ENCODE results near the gene H2AZ2.
"Not testable (repeated sequence)": the region's sequence is repeated elsewhere in the genome, so short reads cannot be mapped to it uniquely, and the experiment has no call there.

The H2AZ2 gene

GRCh38 chr7:44808914-44809393, 38.9 kb downstream of the H2AZ2 start:
- H3K36me3 ChIP-seq (ENCODE audit: control insufficient read depth in 4 of 4, insufficient read depth in 4 of 4, low read length in 3 of 4): peaks cover 0 to 5% (median 0%) of the 10 kb centered on the region in 4 experiments
- no peak overlapping the region for H3K4me3 ChIP-seq (ENCODE audit: control insufficient read depth in 1 of 7, extremely low read depth in 1 of 7, insufficient read depth in 4 of 7, low read depth in 2 of 7, low read length in 6 of 7)
- no peaks in the 10 kb centered on the region for H3K9me3 ChIP-seq (ENCODE audit: control extremely low read depth in 1 of 5, control insufficient read depth in 4 of 5, insufficient read depth in 2 of 5, low read depth in 1 of 5, low read length in 4 of 5)
- WGBS (ENCODE audit: insufficient coverage): 100% methylated on average over 3 of the region's 4 CpGs
- DNase-seq: no peak
- ChIA-PET POLR2A (no interaction called here), CTCF (interaction anchor here (2.0 kb wide), 1 partner anchor 10 kb away, joined by 5 read pairs; no protein-coding TSS in a partner anchor)
- no peaks in the 10 kb centered on the region for H3K27me3 ChIP-seq (replicated peaks in 2 of 5; ENCODE audit: control insufficient read depth in 4 of 5, insufficient read depth in 5 of 5, low read length in 4 of 5)
- no peaks in the 10 kb centered on the region for H3K4me1 ChIP-seq (ENCODE audit: control extremely low read depth in 1 of 4, control insufficient read depth in 4 of 4, insufficient read depth in 4 of 4, low read length in 3 of 4)
- H3K27ac ChIP-seq (ENCODE audit: insufficient read depth in 1 of 2, low read depth in 1 of 2, low read length in 2 of 2, poor library complexity in 1 of 2, severe bottlenecking in 2 of 2): no peak overlapping the region

GRCh38 chr7:44805950-44806349, 41.9 kb downstream of the H2AZ2 start:
- Histone ChIP-seq H3K4me3 (ENCODE audit: control insufficient read depth in 1 of 7, extremely low read depth in 1 of 7, insufficient read depth in 4 of 7, low read depth in 2 of 7, low read length in 6 of 7) (no peak overlapping the region), H3K27ac (ENCODE audit: insufficient read depth in 1 of 2, low read depth in 1 of 2, low read length in 2 of 2, poor library complexity in 1 of 2, severe bottlenecking in 2 of 2) (no peak overlapping the region), H3K4me1 (ENCODE audit: control extremely low read depth in 1 of 4, control insufficient read depth in 4 of 4, insufficient read depth in 4 of 4, low read length in 3 of 4) (no peaks in the 10 kb centered on the region), H3K36me3 (ENCODE audit: control insufficient read depth in 4 of 4, insufficient read depth in 4 of 4, low read length in 3 of 4) (peaks cover 11 to 31% (median 21%) of the 10 kb centered on the region in 4 experiments), H3K9me3 (ENCODE audit: control extremely low read depth in 1 of 5, control insufficient read depth in 4 of 5, insufficient read depth in 2 of 5, low read depth in 1 of 5, low read length in 4 of 5) (no peaks in the 10 kb centered on the region), H3K27me3 (replicated peaks in 2 of 5; ENCODE audit: control insufficient read depth in 4 of 5, insufficient read depth in 5 of 5, low read length in 4 of 5) (no peaks in the 10 kb centered on the region)
- POLR2A ChIA-PET: no interaction called here
- DNase-seq: no peak
- WGBS (ENCODE audit: insufficient coverage): 100% methylated on average over 5 of the region's 5 CpGs
- CTCF ChIA-PET: interaction anchor here (1.1 to 1.6 kb wide), 3 partner anchors 19 to 38 kb away, joined by 3 read pairs; no protein-coding TSS in a partner anchor

DNA sequence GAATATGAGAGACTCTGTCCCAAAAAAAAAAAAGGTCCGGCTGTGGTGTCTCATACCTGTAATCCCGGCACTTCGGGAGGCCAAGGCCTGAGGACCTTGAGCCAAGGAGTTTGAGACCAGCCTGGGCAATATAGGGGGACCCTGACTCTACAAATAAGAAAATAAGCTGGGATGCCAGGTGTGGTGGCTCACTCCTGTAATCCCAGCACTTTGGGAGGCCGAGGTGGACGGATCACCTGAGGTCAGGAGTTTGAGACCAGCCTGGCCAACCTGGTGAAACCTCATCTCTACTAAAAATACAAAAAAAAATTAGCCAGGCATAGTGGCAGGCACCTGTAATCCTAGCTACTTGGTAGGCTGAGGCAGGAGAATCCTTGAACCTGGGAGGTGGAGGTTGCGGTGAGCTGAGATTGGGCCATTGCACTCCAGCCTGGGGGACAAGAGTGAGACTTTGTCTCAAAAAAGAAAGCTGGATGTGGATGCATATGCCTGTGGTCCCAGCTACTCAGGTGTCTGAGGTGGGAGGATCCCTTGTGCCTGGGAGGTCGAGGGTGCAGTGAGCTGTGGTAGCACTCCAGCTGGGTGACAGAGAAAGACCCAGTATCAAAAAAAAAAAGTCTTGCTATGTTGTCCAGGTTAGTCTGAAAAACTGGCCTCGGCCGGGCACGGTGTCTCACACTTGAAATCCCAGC, 43.9 kb downstream of the H2AZ2 start:
- 87% methylated on average over 4 of the region's 10 CpGs for WGBS (ENCODE audit: insufficient coverage)
- POLR2A ChIA-PET; H3K4me3 ChIP-seq (ENCODE audit: control insufficient read depth in 1 of 7, extremely low read depth in 1 of 7, insufficient read depth in 4 of 7, low read depth in 2 of 7, low read length in 6 of 7); H3K27ac ChIP-seq (ENCODE audit: insufficient read depth in 1 of 2, low read depth in 1 of 2, low read length in 2 of 2, poor library complexity in 1 of 2, severe bottlenecking in 2 of 2); DNase-seq; H3K9me3 ChIP-seq (ENCODE audit: control extremely low read depth in 1 of 5, control insufficient read depth in 4 of 5, insufficient read depth in 2 of 5, low read depth in 1 of 5, low read length in 4 of 5); H3K27me3 ChIP-seq (replicated peaks in 2 of 5; ENCODE audit: control insufficient read depth in 4 of 5, insufficient read depth in 5 of 5, low read length in 4 of 5): not testable (repeated sequence)
- CTCF ChIA-PET: interaction anchor here (1.1 to 1.8 kb wide), 2 partner anchors 23 to 42 kb away, joined by 3 to 4 read pairs; no protein-coding TSS in a partner anchor
- peaks cover 0 to 10% (median 5%) of the 10 kb centered on the region in 4 experiments for H3K4me1 ChIP-seq (ENCODE audit: control extremely low read depth in 1 of 4, control insufficient read depth in 4 of 4, insufficient read depth in 4 of 4, low read length in 3 of 4)
- peaks cover 13 to 46% (median 35%) of the 10 kb centered on the region in 4 experiments for H3K36me3 ChIP-seq (ENCODE audit: control insufficient read depth in 4 of 4, insufficient read depth in 4 of 4, low read length in 3 of 4)

- no peak for DNase-seq
- ChIA-PET POLR2A (no interaction called here), CTCF (interaction anchor here (1.4 to 1.8 kb wide), 2 partner anchors 22 to 44 kb away, joined by 3 to 4 read pairs; no protein-coding TSS in a partner anchor)
- peaks cover 8 to 23% (median 19%) of the 10 kb centered on the region in 4 experiments for H3K4me1 ChIP-seq (ENCODE audit: control extremely low read depth in 1 of 4, control insufficient read depth in 4 of 4, insufficient read depth in 4 of 4, low read length in 3 of 4)
- WGBS (ENCODE audit: insufficient coverage): 100% methylated on average over 3 of the region's 5 CpGs
- H3K9me3 ChIP-seq (ENCODE audit: control extremely low read depth in 1 of 5, control insufficient read depth in 4 of 5, insufficient read depth in 2 of 5, low read depth in 1 of 5, low read length in 4 of 5): no peaks in the 10 kb centered on the region
- no peaks in the 10 kb centered on the region for H3K27me3 ChIP-seq (replicated peaks in 2 of 5; ENCODE audit: control insufficient read depth in 4 of 5, insufficient read depth in 5 of 5, low read length in 4 of 5)
- no peak overlapping the region for H3K4me3 ChIP-seq (ENCODE audit: control insufficient read depth in 1 of 7, extremely low read depth in 1 of 7, insufficient read depth in 4 of 7, low read depth in 2 of 7, low read length in 6 of 7)
- no peak overlapping the region for H3K27ac ChIP-seq (ENCODE audit: insufficient read depth in 1 of 2, low read depth in 1 of 2, low read length in 2 of 2, poor library complexity in 1 of 2, severe bottlenecking in 2 of 2)
- peaks cover 16 to 54% (median 40%) of the 10 kb centered on the region in 4 experiments for H3K36me3 ChIP-seq (ENCODE audit: control insufficient read depth in 4 of 4, insufficient read depth in 4 of 4, low read length in 3 of 4)
Observed at GRCh38 chr7:44802418-44803025, 45.4 kb downstream of the H2AZ2 start.

DNA sequence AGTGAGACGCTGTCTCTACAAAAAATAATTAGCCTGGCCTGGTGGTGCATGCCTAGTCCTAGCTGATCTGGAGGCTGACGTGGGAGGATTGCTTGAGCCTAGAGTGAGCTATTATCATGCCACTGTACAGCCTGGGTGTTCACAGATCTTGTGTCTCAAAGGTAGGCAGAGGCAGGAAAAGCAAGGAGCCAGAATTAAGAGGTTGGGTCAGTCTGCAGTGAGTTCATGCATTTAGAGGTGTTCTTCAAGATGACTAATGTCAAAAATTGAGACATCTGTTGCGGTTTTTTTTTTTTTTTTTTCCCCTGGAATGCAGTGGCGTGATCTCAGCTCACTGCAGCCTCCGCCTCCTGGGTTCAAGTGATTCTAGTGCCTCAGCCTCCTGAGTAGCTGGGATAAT, 46.0 kb downstream of the H2AZ2 start:
- Histone ChIP-seq H3K4me1 (ENCODE audit: control extremely low read depth in 1 of 4, control insufficient read depth in 4 of 4, insufficient read depth in 4 of 4, low read length in 3 of 4) (peaks cover 8 to 23% (median 21%) of the 10 kb centered on the region in 4 experiments), H3K27me3 (replicated peaks in 2 of 5; ENCODE audit: control insufficient read depth in 4 of 5, insufficient read depth in 5 of 5, low read length in 4 of 5) (no peaks in the 10 kb centered on the region), H3K4me3 (ENCODE audit: control insufficient read depth in 1 of 7, extremely low read depth in 1 of 7, insufficient read depth in 4 of 7, low read depth in 2 of 7, low read length in 6 of 7) (no peak overlapping the region), H3K9me3 (ENCODE audit: control extremely low read depth in 1 of 5, control insufficient read depth in 4 of 5, insufficient read depth in 2 of 5, low read depth in 1 of 5, low read length in 4 of 5) (no peaks in the 10 kb centered on the region), H3K27ac (ENCODE audit: insufficient read depth in 1 of 2, low read depth in 1 of 2, low read length in 2 of 2, poor library complexity in 1 of 2, severe bottlenecking in 2 of 2) (no peak overlapping the region), H3K36me3 (ENCODE audit: control insufficient read depth in 4 of 4, insufficient read depth in 4 of 4, low read length in 3 of 4) (peaks cover 16 to 56% (median 40%) of the 10 kb centered on the region in 4 experiments)
- 100% methylated on average over 3 of the region's 5 CpGs for WGBS (ENCODE audit: insufficient coverage)
- POLR2A ChIA-PET: interaction anchor here (0.6 kb wide), 1 partner anchor 109 kb away, joined by 3 read pairs; no protein-coding TSS in a partner anchor
- no peak for DNase-seq
- CTCF ChIA-PET: interaction anchor here (1.0 to 1.4 kb wide), 2 partner anchors 21 to 22 kb away, joined by 3 to 4 read pairs; no protein-coding TSS in a partner anchor

DNA sequence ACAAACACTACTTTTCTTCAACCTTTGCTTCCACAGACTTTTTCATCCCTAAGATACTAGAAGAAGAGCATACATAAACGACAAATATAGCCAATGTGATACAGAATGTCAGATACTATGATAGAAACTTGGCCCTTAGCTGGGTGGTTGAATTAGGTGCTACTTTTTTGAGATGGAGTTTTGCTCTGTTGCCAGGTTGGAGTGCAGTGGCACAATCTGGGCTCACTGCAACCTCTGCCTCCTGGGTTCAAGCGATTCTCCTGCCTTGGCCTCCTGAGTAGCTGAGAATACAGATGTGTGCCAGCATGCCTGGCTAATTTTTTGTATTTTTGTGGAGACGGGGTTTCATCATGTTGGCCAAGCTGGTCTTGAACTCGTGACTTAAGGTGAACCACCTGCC, 47.9 kb downstream of the H2AZ2 start:
- Histone ChIP-seq H3K9me3 (ENCODE audit: control extremely low read depth in 1 of 5, control insufficient read depth in 4 of 5, insufficient read depth in 2 of 5, low read depth in 1 of 5, low read length in 4 of 5) (no peaks in the 10 kb centered on the region), H3K36me3 (ENCODE audit: control insufficient read depth in 4 of 4, insufficient read depth in 4 of 4, low read length in 3 of 4) (peaks cover 16 to 56% (median 40%) of the 10 kb centered on the region in 4 experiments), H3K27ac (ENCODE audit: insufficient read depth in 1 of 2, low read depth in 1 of 2, low read length in 2 of 2, poor library complexity in 1 of 2, severe bottlenecking in 2 of 2) (no peak overlapping the region), H3K27me3 (replicated peaks in 2 of 5; ENCODE audit: control insufficient read depth in 4 of 5, insufficient read depth in 5 of 5, low read length in 4 of 5) (no peaks in the 10 kb centered on the region), H3K4me1 (ENCODE audit: control extremely low read depth in 1 of 4, control insufficient read depth in 4 of 4, insufficient read depth in 4 of 4, low read length in 3 of 4) (peaks cover 10 to 25% (median 22%) of the 10 kb centered on the region in 4 experiments), H3K4me3 (ENCODE audit: control insufficient read depth in 1 of 7, extremely low read depth in 1 of 7, insufficient read depth in 4 of 7, low read depth in 2 of 7, low read length in 6 of 7) (no peak overlapping the region)
- ChIA-PET POLR2A (no interaction called here), CTCF (interaction anchor here (0.5 to 1.3 kb wide), 5 partner anchors 10 to 270 kb away, joined by 3 to 4 read pairs (median 3); no protein-coding TSS in a partner anchor)
- DNase-seq: no peak
- no CpG with 5 or more reads among the region's 4 CpGs for WGBS (ENCODE audit: insufficient coverage)

Data from common myeloid progenitor, CD34-positive (primary cell).